Mesenchymal stem cell (in vitro differentiated cells and primary cell): ENCODE results near the gene CACNA1C.
A peak's percentile ranks its signal among the peaks of the same experiment; 100 is the strongest.

Experiments
- DNase-seq: peaks from one replicate; pipeline ENCODE4 v3.0.0-alpha.2; 2013
- H2AFZ ChIP-seq: one replicate; pipeline ENCODE4 v1.6.1; 2013; ENCODE audit warnings: low read depth, mild to moderate bottlenecking, control low read depth, inconsistent platforms, low read length, moderate library complexity
- H2AK5ac ChIP-seq: 2 replicates; pipeline ENCODE4 v1.6.1; 2013; ENCODE audit warnings: low read length, moderate library complexity, mild to moderate bottlenecking, inconsistent platforms; ENCODE audit not compliant: severe bottlenecking
- H2BK120ac ChIP-seq: one replicate; pipeline ENCODE4 v1.6.1; 2013; ENCODE audit warnings: low read depth, mild to moderate bottlenecking, inconsistent platforms, low read length, moderate library complexity
- H2BK12ac ChIP-seq, 2 experiments: one replicate each; pipeline ENCODE4 v1.6.1; 2013; ENCODE audit warnings: inconsistent platforms in 2 of 2, low read length in 2 of 2, mild to moderate bottlenecking in 2 of 2, moderate library complexity in 2 of 2, control low read depth in 1 of 2
- H2BK15ac ChIP-seq: one replicate; pipeline ENCODE4 v1.6.1; 2013; ENCODE audit warnings: mild to moderate bottlenecking, low read depth, inconsistent platforms; ENCODE audit not compliant: poor library complexity, severe bottlenecking
- H2BK5ac ChIP-seq: 2 replicates; pipeline ENCODE4 v1.6.1; 2013; ENCODE audit warnings: low read depth, mild to moderate bottlenecking, low read length, control low read depth, inconsistent platforms; ENCODE audit not compliant: poor library complexity, severe bottlenecking
- H3K14ac ChIP-seq, 2 experiments: one replicate each; pipeline ENCODE4 v1.6.1; 2013; ENCODE audit warnings: inconsistent platforms in 2 of 2, low read length in 2 of 2, control low read depth in 1 of 2, mild to moderate bottlenecking in 1 of 2, moderate library complexity in 1 of 2
- H3K18ac ChIP-seq, 2 experiments: one replicate each; pipeline ENCODE4 v1.6.1; 2013; ENCODE audit warnings: inconsistent platforms in 2 of 2, low read length in 2 of 2, control low read depth in 1 of 2, low read depth in 1 of 2, mild to moderate bottlenecking in 1 of 2
- H3K23ac ChIP-seq, 2 experiments: one replicate each; pipeline ENCODE4 v1.6.1; 2013; ENCODE audit warnings: inconsistent platforms in 2 of 2, low read length in 2 of 2, mild to moderate bottlenecking in 2 of 2, moderate library complexity in 2 of 2, control low read depth in 1 of 2
- H3K27ac ChIP-seq: 2 replicates; pipeline ENCODE4 v1.5.1; 2013; ENCODE audit warnings: mild to moderate bottlenecking, moderate library complexity, low read length, control low read depth, inconsistent platforms; ENCODE audit not compliant: poor library complexity, severe bottlenecking
- H3K27me3 ChIP-seq, 2 experiments: 2 replicates each; pipeline versions ENCODE4 v1.6.1 to v1.7.0; 2013; ENCODE audit warnings: low read length in 2 of 2, mild to moderate bottlenecking in 2 of 2, moderate library complexity in 2 of 2, control low read depth in 1 of 2, inconsistent platforms in 1 of 2; ENCODE audit not compliant: control insufficient read depth in 1 of 2, insufficient read depth in 1 of 2
- H3K36me3 ChIP-seq, 2 experiments: 2 replicates each; pipeline versions ENCODE4 v1.6.1 to v1.7.0; 2013; ENCODE audit warnings: low read length in 2 of 2, control low read depth in 1 of 2, inconsistent platforms in 1 of 2, low read depth in 1 of 2, mild to moderate bottlenecking in 1 of 2; ENCODE audit not compliant: insufficient read depth in 2 of 2, control insufficient read depth in 1 of 2
- H3K4ac ChIP-seq, 2 experiments: one replicate each; pipeline ENCODE4 v1.6.1; 2013; ENCODE audit warnings: inconsistent platforms in 2 of 2, low read length in 2 of 2, mild to moderate bottlenecking in 2 of 2, moderate library complexity in 2 of 2, control low read depth in 1 of 2, low read depth in 1 of 2
- H3K4me1 ChIP-seq: 2 replicates; pipeline ENCODE4 v1.6.1; 2013; ENCODE audit warnings: low read depth, low read length, control low read depth; ENCODE audit not compliant: control insufficient read depth, insufficient read depth
- H3K4me2 ChIP-seq: 2 replicates; pipeline ENCODE4 v1.6.1; 2013; ENCODE audit warnings: low read length, mild to moderate bottlenecking, inconsistent platforms; ENCODE audit not compliant: poor library complexity, severe bottlenecking
- H3K4me3 ChIP-seq, 2 experiments: 2 replicates each; pipeline versions ENCODE4 v1.5.1 to v1.7.0; 2013; ENCODE audit warnings: low read length in 2 of 2, mild to moderate bottlenecking in 2 of 2, control low read depth in 1 of 2, low read depth in 1 of 2; ENCODE audit not compliant: insufficient read depth in 1 of 2
- H3K79me1 ChIP-seq: replicated peaks from 2 replicates; pipeline ENCODE4 v1.6.1; 2013; ENCODE audit warnings: mild to moderate bottlenecking, control low read depth, low read length, inconsistent platforms; ENCODE audit not compliant: poor library complexity, severe bottlenecking
- H3K9ac ChIP-seq: 2 replicates; pipeline ENCODE4 v1.7.0; 2013; ENCODE audit warnings: mild to moderate bottlenecking, low read length, moderate library complexity
- H3K9me3 ChIP-seq: 2 replicates; pipeline ENCODE4 v1.7.0; 2013; ENCODE audit warnings: mild to moderate bottlenecking, low read length; ENCODE audit not compliant: control insufficient read depth
- H4K8ac ChIP-seq: one replicate; pipeline ENCODE4 v1.6.1; 2013; ENCODE audit warnings: inconsistent platforms, mild to moderate bottlenecking, low read length, moderate library complexity
- H4K91ac ChIP-seq: one replicate; pipeline ENCODE4 v1.6.1; 2013; ENCODE audit warnings: mild to moderate bottlenecking, low read length, inconsistent platforms
- WGBS: methylation state at CpG from one replicate; pipeline ENCODE4 v1.1.7; 2013; ENCODE audit warnings: mixed read lengths; 5-methylcytosine and 5-hydroxymethylcytosine counted together

The CACNA1C gene

GRCh38 chr12:2535583-2536204 lies 482.9 kb downstream of the CACNA1C start:
- H3K4me3 ChIP-seq: no peak overlapping the region
- H3K27me3 ChIP-seq: peaks cover 0 to 34% of the 10 kb centered on the region in 2 experiments
- H3K9me3 ChIP-seq: no peaks in the 10 kb centered on the region
- H2BK120ac ChIP-seq: no peak overlapping the region
- no peak overlapping the region for H2AFZ ChIP-seq
- no peak overlapping the region for H3K27ac ChIP-seq
- H2AK5ac ChIP-seq: no peak overlapping the region
- no peak overlapping the region for H2BK15ac ChIP-seq
- H3K14ac ChIP-seq: no peak overlapping the region
- WGBS: 65% methylated on average over 6 of the region's 6 CpGs
- no peak overlapping the region for H2BK12ac ChIP-seq
- no peak overlapping the region for H3K4me2 ChIP-seq
- H3K18ac ChIP-seq: no peak overlapping the region
- peaks cover 0 to 13% of the 10 kb centered on the region in 2 experiments for H3K36me3 ChIP-seq
- no peak overlapping the region for H4K91ac ChIP-seq
- no peaks in the 10 kb centered on the region for H3K79me1 ChIP-seq
- H3K4ac ChIP-seq: no peak overlapping the region
- H4K8ac ChIP-seq: no peak overlapping the region
- DNase-seq: peak; percentile 18
- H3K4me1 ChIP-seq: peaks cover 2% of the 10 kb centered on the region
- no peak overlapping the region for H3K9ac ChIP-seq
- no peak overlapping the region for H2BK5ac ChIP-seq
- no peak overlapping the region for H3K23ac ChIP-seq

- no peak overlapping the region for H2BK12ac ChIP-seq
- no peak overlapping the region for H3K4ac ChIP-seq
- no peak overlapping the region for H3K27ac ChIP-seq
- 83% methylated on average over 4 of the region's 4 CpGs for WGBS
- no peak overlapping the region for H2BK15ac ChIP-seq
- H3K4me3 ChIP-seq: no peak overlapping the region
- H4K91ac ChIP-seq: no peak overlapping the region
- DNase-seq: no peak
- no peak overlapping the region for H3K23ac ChIP-seq
- no peak overlapping the region for H4K8ac ChIP-seq
- no peak overlapping the region for H2AFZ ChIP-seq
- H2AK5ac ChIP-seq: no peak overlapping the region
- H3K36me3 ChIP-seq: peaks cover 0 to 16% of the 10 kb centered on the region in 2 experiments
- H3K14ac ChIP-seq: no peak overlapping the region
- no peak overlapping the region for H2BK120ac ChIP-seq
- no peak overlapping the region for H3K18ac ChIP-seq
- H3K79me1 ChIP-seq: no peaks in the 10 kb centered on the region
- peaks cover 0 to 23% of the 10 kb centered on the region in 2 experiments for H3K27me3 ChIP-seq
- no peak overlapping the region for H2BK5ac ChIP-seq
- H3K4me1 ChIP-seq: peaks cover 2% of the 10 kb centered on the region
- H3K9ac ChIP-seq: no peak overlapping the region
- no peaks in the 10 kb centered on the region for H3K9me3 ChIP-seq
- no peak overlapping the region for H3K4me2 ChIP-seq
Measured at GRCh38 chr12:2536724-2537123, 483.9 kb downstream of the CACNA1C start.

- Histone ChIP-seq H2BK120ac (no peak overlapping the region), H2BK5ac (no peak overlapping the region), H3K4me2 (no peak overlapping the region), H4K8ac (no peak overlapping the region), H3K27ac (no peak overlapping the region), H2AFZ (no peak overlapping the region), H3K4me3 (no peak overlapping the region), H2BK15ac (no peak overlapping the region), H2AK5ac (no peak overlapping the region), H3K4me1 (peaks cover 2% of the 10 kb centered on the region), H3K18ac (no peak overlapping the region), H3K79me1 (no peaks in the 10 kb centered on the region), H4K91ac (no peak overlapping the region), H3K9me3 (no peaks in the 10 kb centered on the region), H3K23ac (no peak overlapping the region), H3K9ac (no peak overlapping the region), H3K4ac (no peak overlapping the region), H3K36me3 (peaks cover 0 to 17% of the 10 kb centered on the region in 2 experiments), H2BK12ac (no peak overlapping the region), H3K14ac (no peak overlapping the region), H3K27me3 (peaks cover 0 to 18% of the 10 kb centered on the region in 2 experiments)
- DNase-seq: no peak
- WGBS: 25% methylated on average over 3 of the region's 5 CpGs
Measured at GRCh38 chr12:2537868-2538541, 485.2 kb downstream of the CACNA1C start.

GRCh38 chr12:2539938-2540337 lies 487.2 kb downstream of the CACNA1C start:
- H2AK5ac ChIP-seq: no peak overlapping the region
- no peak overlapping the region for H2BK5ac ChIP-seq
- no peak overlapping the region for H3K4me3 ChIP-seq
- H3K4ac ChIP-seq: no peak overlapping the region
- no peak overlapping the region for H2BK120ac ChIP-seq
- H2BK15ac ChIP-seq: no peak overlapping the region
- H3K27me3 ChIP-seq: peaks cover 0 to 10% of the 10 kb centered on the region in 2 experiments
- H2BK12ac ChIP-seq: no peak overlapping the region
- H4K8ac ChIP-seq: no peak overlapping the region
- H3K36me3 ChIP-seq: peaks cover 0 to 18% of the 10 kb centered on the region in 2 experiments
- H3K23ac ChIP-seq: no peak overlapping the region
- H3K27ac ChIP-seq: no peak overlapping the region
- H3K79me1 ChIP-seq: no peaks in the 10 kb centered on the region
- DNase-seq: no peak
- WGBS: 86% methylated on average over 8 of the region's 8 CpGs
- H3K9me3 ChIP-seq: no peaks in the 10 kb centered on the region
- no peak overlapping the region for H3K4me2 ChIP-seq
- no peak overlapping the region for H2AFZ ChIP-seq
- H3K14ac ChIP-seq: no peak overlapping the region
- peaks cover 2% of the 10 kb centered on the region for H3K4me1 ChIP-seq
- H3K18ac ChIP-seq: no peak overlapping the region
- H3K9ac ChIP-seq: no peak overlapping the region
- no peak overlapping the region for H4K91ac ChIP-seq
